Measurements from ENCODE around the gene STPG4.

- TF ChIP-seq CTCF (IDR thresholded peaks at IDR 0.05) = no peak
- TF ChIP-seq POLR2A (IDR thresholded peaks at IDR 0.05) = no peak
Observed at GRCh38 chr2:47078541-47079482, 76.3 kb downstream of the STPG4 start.

Measured in tibial nerve (tissue), 3 donors.